ENCODE data around the gene LRP2. TPM values are rescaled to one million over a fixed set of nuclear protein-coding genes. Genes with fewer than 3 reads are reported as not detected.

The LRP2 gene
- total and polyA plus RNA-seq, 2 donors (not counting 1 experiment from before 2014, with no cell fraction given): under 0.01 TPM; not detected in 1

- Histone ChIP-seq H4K20me1 (ENCODE audit: control insufficient read depth, extremely low read depth, insufficient read depth, low read length) (no peaks in the 10 kb centered on the region), H2AFZ (ENCODE audit: low read length) (no peak overlapping the region), H3K36me3 (ENCODE audit: control insufficient read depth, insufficient read depth, low read length) (no peaks in the 10 kb centered on the region), H3K27me3 (ENCODE audit: control insufficient read depth, insufficient read depth, low read length) (no peaks in the 10 kb centered on the region), H3K9me3 (ENCODE audit: control insufficient read depth, insufficient read depth, low read depth, low read length) (no peaks in the 10 kb centered on the region), H3K4me3 (replicated peaks in 1 of 4; ENCODE audit: control extremely low read depth in 1 of 4, insufficient read depth in 1 of 4, low read depth in 3 of 4, low read length in 4 of 4) (no peak overlapping the region), H3K4me2 (ENCODE audit: extremely low read depth, insufficient read depth, low read length) (no peak overlapping the region), H3K79me2 (ENCODE audit: control insufficient read depth, insufficient read depth, low read length) (no peaks in the 10 kb centered on the region), H3K9ac (ENCODE audit: insufficient read depth, low read length) (no peak overlapping the region), H3K27ac (ENCODE audit: insufficient read depth, low read length) (no peak overlapping the region), H3K4me1 (ENCODE audit: control insufficient read depth, extremely low read depth, insufficient read depth, low read length) (no peaks in the 10 kb centered on the region)
- TF ChIP-seq EZH2 (IDR thresholded peaks at IDR 0.05; ENCODE audit: low read length, missing control alignments) (no peak), CTCF (conservative IDR thresholded peaks at IDR 0.05 in 1 of 2, IDR thresholded peaks at IDR 0.05 in 1 of 2; ENCODE audit: low read depth in 1 of 2, low read length in 2 of 2) (no peak)
- DNase-seq (ENCODE audit: low read depth in 2 of 2): no peak
These were observed 273.2 kb downstream of the LRP2 start for GRCh38 chr2:169089182-169089581.

GRCh38 chr2:169087757-169088379 is 274.5 kb downstream of the LRP2 start:
- no peak overlapping the region for H3K9ac ChIP-seq (ENCODE audit: insufficient read depth, low read length)
- H3K27me3 ChIP-seq (ENCODE audit: control insufficient read depth, insufficient read depth, low read length): no peaks in the 10 kb centered on the region
- no peaks in the 10 kb centered on the region for H4K20me1 ChIP-seq (ENCODE audit: control insufficient read depth, extremely low read depth, insufficient read depth, low read length)
- no peak overlapping the region for H3K27ac ChIP-seq (ENCODE audit: insufficient read depth, low read length)
- H3K79me2 ChIP-seq (ENCODE audit: control insufficient read depth, insufficient read depth, low read length): no peaks in the 10 kb centered on the region
- DNase-seq (ENCODE audit: low read depth in 2 of 2): no peak
- no peak overlapping the region for H2AFZ ChIP-seq (ENCODE audit: low read length)
- H3K4me3 ChIP-seq (replicated peaks in 1 of 4; ENCODE audit: control extremely low read depth in 1 of 4, insufficient read depth in 1 of 4, low read depth in 3 of 4, low read length in 4 of 4): no peak overlapping the region
- TF ChIP-seq EZH2 (IDR thresholded peaks at IDR 0.05; ENCODE audit: low read length, missing control alignments) (no peak), CTCF (conservative IDR thresholded peaks at IDR 0.05 in 1 of 2, IDR thresholded peaks at IDR 0.05 in 1 of 2; ENCODE audit: low read depth in 1 of 2, low read length in 2 of 2) (no peak)
- no peaks in the 10 kb centered on the region for H3K36me3 ChIP-seq (ENCODE audit: control insufficient read depth, insufficient read depth, low read length)
- H3K9me3 ChIP-seq (ENCODE audit: control insufficient read depth, insufficient read depth, low read depth, low read length): no peaks in the 10 kb centered on the region
- H3K4me1 ChIP-seq (ENCODE audit: control insufficient read depth, extremely low read depth, insufficient read depth, low read length): no peaks in the 10 kb centered on the region
- H3K4me2 ChIP-seq (ENCODE audit: extremely low read depth, insufficient read depth, low read length): no peak overlapping the region

- Histone ChIP-seq H3K9me3 (ENCODE audit: control insufficient read depth, insufficient read depth, low read depth, low read length) (no peaks in the 10 kb centered on the region), H3K36me3 (ENCODE audit: control insufficient read depth, insufficient read depth, low read length) (no peaks in the 10 kb centered on the region), H3K4me3 (replicated peaks in 1 of 4; ENCODE audit: control extremely low read depth in 1 of 4, insufficient read depth in 1 of 4, low read depth in 3 of 4, low read length in 4 of 4) (no peak overlapping the region), H3K9ac (ENCODE audit: insufficient read depth, low read length) (no peak overlapping the region), H3K27me3 (ENCODE audit: control insufficient read depth, insufficient read depth, low read length) (no peaks in the 10 kb centered on the region), H3K4me2 (ENCODE audit: extremely low read depth, insufficient read depth, low read length) (no peak overlapping the region), H2AFZ (ENCODE audit: low read length) (no peak overlapping the region), H3K4me1 (ENCODE audit: control insufficient read depth, extremely low read depth, insufficient read depth, low read length) (no peaks in the 10 kb centered on the region), H3K27ac (ENCODE audit: insufficient read depth, low read length) (no peak overlapping the region), H3K79me2 (ENCODE audit: control insufficient read depth, insufficient read depth, low read length) (no peaks in the 10 kb centered on the region), H4K20me1 (ENCODE audit: control insufficient read depth, extremely low read depth, insufficient read depth, low read length) (no peaks in the 10 kb centered on the region)
- DNase-seq (ENCODE audit: low read depth in 2 of 2): peak in 1 of 2 donors; percentile 35
- no peak for TF ChIP-seq CTCF (conservative IDR thresholded peaks at IDR 0.05 in 1 of 2, IDR thresholded peaks at IDR 0.05 in 1 of 2; ENCODE audit: low read depth in 1 of 2, low read length in 2 of 2)
- TF ChIP-seq EZH2 (IDR thresholded peaks at IDR 0.05; ENCODE audit: low read length, missing control alignments): no peak
These were observed 275.4 kb downstream of the LRP2 start for GRCh38 chr2:169086893-169087467.
